Chondrocyte (in vitro differentiated cells): Measurements from ENCODE around the gene PLD4. TPM values are rescaled to one million over a fixed set of nuclear protein-coding genes. Genes with fewer than 3 reads are reported as not detected.
A peak's percentile ranks its signal among the peaks of the same experiment; 100 is the strongest.

Experiments
- DNase-seq: peaks from one replicate; pipeline ENCODE4 v3.0.0; 2021; ENCODE audit warnings: mixed read lengths, low spot score
- H3K27ac Mint-ChIP-seq: one replicate; pipeline ENCODE4 v1.8.0; 2021; ENCODE audit warnings: mild to moderate bottlenecking, moderate library complexity, mixed read lengths; ENCODE audit not compliant: unreplicated experiment
- H3K27me3 Mint-ChIP-seq: 2 replicates; pipeline ENCODE4 v1.8.0; 2021; ENCODE audit warnings: low read depth, mixed read lengths
- H3K36me3 Mint-ChIP-seq: 2 replicates; pipeline ENCODE4 v1.8.0; 2021; ENCODE audit warnings: low read depth, mixed read lengths
- H3K4me1 Mint-ChIP-seq: 2 replicates; pipeline ENCODE4 v1.8.0; 2021; ENCODE audit warnings: low read depth, mild to moderate bottlenecking, mixed read lengths
- H3K4me3 Mint-ChIP-seq: one replicate; pipeline ENCODE4 v1.8.0; 2021; ENCODE audit warnings: mild to moderate bottlenecking, moderate library complexity, mixed read lengths; ENCODE audit not compliant: unreplicated experiment
- H3K9me3 Mint-ChIP-seq: 2 replicates; pipeline ENCODE4 v1.8.0; 2021; ENCODE audit warnings: low read depth, mixed read lengths
- CTCF ChIP-seq: fragments of 200-600 bp; sonication (generic); IDR thresholded peaks from 2 replicates; pipeline ENCODE4 v1.5.0; 2021; ENCODE audit warnings: antibody characterized with exemption, mild to moderate bottlenecking, moderate library complexity
- total RNA-seq: library from RNA; stranded (reverse); gene quantifications from 3 replicates; pipeline ENCODE4 v1.2.1, GENCODE V29; 2021

Gene PLD4
- total RNA-seq, 1 donor from 2014 or later = 0.10 TPM

- H3K9me3 Mint-ChIP-seq = no peaks in the 10 kb centered on the region
- no peak overlapping the region for H3K4me3 Mint-ChIP-seq
- DNase-seq = no peak
- no peak for TF ChIP-seq CTCF
- H3K27me3 Mint-ChIP-seq = no peaks in the 10 kb centered on the region
- peaks cover 51% of the 10 kb centered on the region for H3K36me3 Mint-ChIP-seq
- peaks cover 27% of the 10 kb centered on the region for H3K4me1 Mint-ChIP-seq
- peak overlapping the region; percentile 53 for H3K27ac Mint-ChIP-seq
Observed at GRCh38 chr14:104957146-104958113, 32.8 kb downstream of the PLD4 start.

GRCh38 chr14:104964546-104964945 is 39.9 kb downstream of the PLD4 start:
- H3K27ac Mint-ChIP-seq = no peak overlapping the region
- no peak overlapping the region for H3K4me3 Mint-ChIP-seq
- H3K9me3 Mint-ChIP-seq = no peaks in the 10 kb centered on the region
- DNase-seq = no peak
- H3K27me3 Mint-ChIP-seq = no peaks in the 10 kb centered on the region
- TF ChIP-seq CTCF = no peak
- H3K4me1 Mint-ChIP-seq = peaks cover 50% of the 10 kb centered on the region
- H3K36me3 Mint-ChIP-seq = peaks cover 5% of the 10 kb centered on the region

GRCh38 chr14:104965561-104966231 is 41.0 kb downstream of the PLD4 start:
- Mint-ChIP-seq H3K4me1 (peaks cover 58% of the 10 kb centered on the region), H3K27me3 (no peaks in the 10 kb centered on the region), H3K27ac (peak overlapping the region; percentile 22), H3K4me3 (no peak overlapping the region), H3K36me3 (peaks cover 2% of the 10 kb centered on the region), H3K9me3 (no peaks in the 10 kb centered on the region)
- no peak for DNase-seq
- no peak for TF ChIP-seq CTCF

GRCh38 chr14:104966261-104966865 is 41.7 kb downstream of the PLD4 start:
- no peak overlapping the region for H3K4me3 Mint-ChIP-seq
- TF ChIP-seq CTCF = no peak
- DNase-seq = no peak
- no peaks in the 10 kb centered on the region for H3K27me3 Mint-ChIP-seq
- H3K36me3 Mint-ChIP-seq = peaks cover 2% of the 10 kb centered on the region
- H3K4me1 Mint-ChIP-seq = peaks cover 64% of the 10 kb centered on the region
- H3K27ac Mint-ChIP-seq = peak overlapping the region; percentile 45
- H3K9me3 Mint-ChIP-seq = no peaks in the 10 kb centered on the region

GRCh38 chr14:104966981-104967385 is 42.3 kb downstream of the PLD4 start:
- H3K36me3 Mint-ChIP-seq = no peaks in the 10 kb centered on the region
- H3K4me3 Mint-ChIP-seq = peak overlapping the region; percentile 84
- peaks cover 68% of the 10 kb centered on the region for H3K4me1 Mint-ChIP-seq
- DNase-seq = no peak
- no peak for TF ChIP-seq CTCF
- H3K27ac Mint-ChIP-seq = peak overlapping the region; percentile 51
- H3K9me3 Mint-ChIP-seq = no peaks in the 10 kb centered on the region
- H3K27me3 Mint-ChIP-seq = no peaks in the 10 kb centered on the region
